Small intestine (tissue), 16 donors: ENCODE measurements around the gene GBX1. TPM values are rescaled to one million over a fixed set of nuclear protein-coding genes. Genes with fewer than 3 reads are reported as not detected.
A peak's percentile ranks its signal among the peaks of the same experiment; 100 is the strongest.

Source experiments
- DNase-seq, 2 donors: peaks; one replicate each; pipeline versions ENCODE4 v3.0.0 to v3.0.0-alpha.2; 2013
- FAIRE-seq: peaks from 2 replicates; lab custom pipeline; 2012; peaks lifted over from hg19 to GRCh38; lab: Jason Lieb, UNC
- H3K27ac ChIP-seq, 3 donors: one replicate each; pipeline ENCODE4 v1.5.1; 2013; ENCODE audit warnings: low read length in 2 of 3, mild to moderate bottlenecking in 2 of 3, control low read depth in 1 of 3, inconsistent platforms in 1 of 3, low read depth in 1 of 3, moderate library complexity in 1 of 3
- H3K27me3 ChIP-seq, 3 donors: one replicate each; pipeline ENCODE4 v1.6.1; 2013; ENCODE audit warnings: low read length in 3 of 3, inconsistent platforms in 1 of 3; ENCODE audit not compliant: control insufficient read depth in 3 of 3, insufficient read depth in 3 of 3
- H3K36me3 ChIP-seq, 3 donors: one replicate each; pipeline ENCODE4 v1.6.1; 2013; ENCODE audit warnings: low read length in 3 of 3, inconsistent platforms in 1 of 3, low read depth in 1 of 3, mild to moderate bottlenecking in 1 of 3, moderate library complexity in 1 of 3; ENCODE audit not compliant: control insufficient read depth in 3 of 3, insufficient read depth in 2 of 3
- H3K4me1 ChIP-seq, 3 donors: one replicate each; pipeline ENCODE4 v1.6.1; 2013; ENCODE audit warnings: low read length in 2 of 3, inconsistent platforms in 1 of 3, low read depth in 1 of 3, mild to moderate bottlenecking in 1 of 3, moderate library complexity in 1 of 3; ENCODE audit not compliant: control insufficient read depth in 3 of 3, insufficient read depth in 2 of 3
- H3K4me3 ChIP-seq, 3 donors: one replicate each; pipeline ENCODE4 v1.5.1; 2013; ENCODE audit warnings: low read length in 3 of 3, control low read depth in 1 of 3, inconsistent platforms in 1 of 3, low read depth in 1 of 3, mild to moderate bottlenecking in 1 of 3, moderate library complexity in 1 of 3
- H3K9me3 ChIP-seq, 2 donors: one replicate each; pipeline ENCODE4 v1.6.1; 2013; ENCODE audit warnings: low read depth in 1 of 2, low read length in 1 of 2; ENCODE audit not compliant: control insufficient read depth in 2 of 2, insufficient read depth in 1 of 2
- WGBS, 3 donors: extraction: QIAGEN DNeasy Blood & Tissue Kit; methylation state at CpG; one replicate each; pipeline ENCODE4 v1.1.7; 2013; 5-methylcytosine and 5-hydroxymethylcytosine counted together
- long read RNA-seq, 10 donors: transcript quantifications; one replicate each; lab custom pipeline, GENCODE V29; 2026
- polyA plus RNA-seq, 4 donors: library from polyadenylated mRNA; stranded (reverse) in 3 of 4; unstranded in 1 of 4; fragments of 200-250 nt in 3 of 4; fragments of 120-200 nt in 1 of 4; gene quantifications; one replicate each; pipeline versions ENCODE4 v1.2.1 to v1.2.3, GENCODE V29; 2013
- donor health status: healthy with polysubstance abuse.
- donor health status: control.
- donor health status: control.
- donor health status: Bipolar disorder and iron deficiency.
- donor health status: healthy.

The GBX1 gene
- polyA plus RNA-seq: under 1 TPM in 1 of 4 donors, not detected in 3; 0.06 TPM
- long read RNA-seq, donor 1: 0 reads
- long read RNA-seq, donor 2: 0 reads
- long read RNA-seq, donor 3, partial matches to known transcripts: 7 of 7 reads
- long read RNA-seq, donor 3, other reads (novel, unspliced or antisense): 0 of 7 reads
- long read RNA-seq, donor 4: 0 reads
- long read RNA-seq, donor 5: 0 reads
- long read RNA-seq, donor 6: 0 reads
- long read RNA-seq, donor 7: 0 reads
- long read RNA-seq, donor 8: 0 reads
- long read RNA-seq, donor 9: 0 reads
- long read RNA-seq, donor 10: 0 reads

GRCh38 chr7:151167197-151167961 is at the start of gene GBX1:
TSS of gene GBX1 (minus strand) at chr7:151167694. CDS start at chr7:151167548, 146 bp downstream.
- H3K4me3 ChIP-seq: peak within 1 kb of the TSS in 1 of 3 donors; percentile 53
- H3K27ac ChIP-seq: no peak within 1 kb of the TSS
- FAIRE-seq (no peak), DNase-seq (peak in 1 of 2 donors; percentile 46)
- H3K9me3 ChIP-seq: no peaks in the 10 kb centered on the region
- no peaks in the 10 kb centered on the region for H3K36me3 ChIP-seq
- H3K27me3 ChIP-seq: peaks cover 10 to 66% (median 25%) of the 10 kb centered on the region in 3 donors
- H3K4me1 ChIP-seq: peaks cover 0 to 4% (median 0%) of the 10 kb centered on the region in 3 donors
- 0 to 1% (median 1%) methylated on average over 54 to 101 of the region's 101 CpGs for WGBS, 3 donors

DNA sequence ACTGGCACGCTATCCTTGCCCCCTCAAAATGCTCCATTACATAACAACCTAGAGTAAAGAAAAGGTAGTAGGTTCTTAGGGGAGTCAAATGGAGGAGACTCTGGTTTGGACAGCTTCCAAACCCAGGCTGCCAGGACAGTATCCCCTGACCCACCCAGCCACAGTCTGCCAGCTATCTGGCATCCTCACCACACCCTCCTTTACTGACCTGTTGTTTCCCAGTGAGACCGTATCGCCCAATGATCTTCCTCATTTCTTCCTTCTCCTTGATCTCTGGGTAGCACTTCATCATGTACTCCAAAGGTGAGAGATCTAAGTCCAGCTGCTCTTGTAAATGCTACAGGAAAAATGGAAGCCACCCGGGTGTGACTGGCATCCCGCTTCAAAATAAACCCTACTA is 47.9 kb upstream of the GBX1 start:
- no peak overlapping the region for H3K27ac ChIP-seq
- H3K4me3 ChIP-seq: no peak overlapping the region
- 48 to 77% (median 71%) methylated on average over 5 of the region's 5 CpGs for WGBS, 3 donors
- FAIRE-seq: no peak
- H3K9me3 ChIP-seq: no peaks in the 10 kb centered on the region
- H3K27me3 ChIP-seq: no peaks in the 10 kb centered on the region
- peak in 1 of 2 donors; percentile 79 for DNase-seq
- H3K4me1 ChIP-seq: no peaks in the 10 kb centered on the region
- H3K36me3 ChIP-seq: peaks cover 18 to 70% (median 23%) of the 10 kb centered on the region in 3 donors

- Histone ChIP-seq H3K27ac (no peak overlapping the region), H3K36me3 (peaks cover 13 to 58% (median 20%) of the 10 kb centered on the region in 3 donors), H3K9me3 (no peaks in the 10 kb centered on the region), H3K4me1 (no peaks in the 10 kb centered on the region), H3K4me3 (no peak overlapping the region), H3K27me3 (no peaks in the 10 kb centered on the region)
- WGBS, 3 donors: 83 to 89% (median 87%) methylated on average over 3 of the region's 3 CpGs
- no peak for FAIRE-seq
- no peak for DNase-seq
Measured at GRCh38 chr7:151213826-151214225, 46.3 kb upstream of the GBX1 start.

- H3K27ac ChIP-seq: no peak overlapping the region
- H3K4me1 ChIP-seq: no peaks in the 10 kb centered on the region
- peaks cover 6 to 46% (median 12%) of the 10 kb centered on the region in 3 donors for H3K36me3 ChIP-seq
- DNase-seq (no peak), FAIRE-seq (no peak)
- H3K4me3 ChIP-seq: no peak overlapping the region
- H3K9me3 ChIP-seq: no peaks in the 10 kb centered on the region
- H3K27me3 ChIP-seq: no peaks in the 10 kb centered on the region
- 72 to 91% (median 85%) methylated on average over 5 of the region's 5 CpGs for WGBS, 3 donors
Measured at GRCh38 chr7:151212626-151213025, 45.1 kb upstream of the GBX1 start.

DNA sequence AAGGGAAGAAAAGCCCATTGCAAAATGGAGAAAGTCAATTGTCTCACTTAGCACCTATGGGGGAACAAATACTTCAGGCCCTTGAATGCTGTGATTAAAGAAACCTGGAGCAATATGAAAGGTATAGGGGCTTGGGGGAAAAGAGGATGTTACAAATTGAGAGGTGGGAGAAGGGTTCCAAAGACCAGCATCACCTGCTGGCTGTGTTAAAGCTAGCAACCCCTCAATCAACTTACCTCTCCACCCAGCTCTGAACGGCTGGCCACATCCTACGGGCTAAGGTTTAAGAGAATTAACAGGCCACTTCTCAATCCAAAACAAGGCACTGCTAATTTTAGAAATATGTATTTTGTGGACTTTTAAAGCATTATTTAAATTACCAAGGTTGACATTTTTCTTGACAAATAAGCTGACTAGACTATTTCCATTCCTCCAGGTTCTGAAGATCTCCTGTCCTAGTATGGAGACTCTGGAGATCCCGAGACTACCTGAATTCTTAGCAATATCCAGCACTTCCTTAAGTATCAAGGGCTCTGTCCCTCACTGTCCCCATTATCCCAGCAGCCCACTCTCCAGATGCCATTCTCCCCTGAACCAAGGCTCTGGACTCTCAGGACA is 43.8 kb upstream of the GBX1 start:
- no peak overlapping the region for H3K4me3 ChIP-seq
- 74 to 84% (median 80%) methylated on average over 3 of the region's 3 CpGs for WGBS, 3 donors
- H3K4me1 ChIP-seq: no peaks in the 10 kb centered on the region
- FAIRE-seq (no peak), DNase-seq (no peak)
- H3K36me3 ChIP-seq: peaks cover 5 to 37% (median 8%) of the 10 kb centered on the region in 3 donors
- no peak overlapping the region for H3K27ac ChIP-seq
- H3K27me3 ChIP-seq: peaks cover 0 to 1% (median 0%) of the 10 kb centered on the region in 3 donors
- no peaks in the 10 kb centered on the region for H3K9me3 ChIP-seq

- H3K4me1 ChIP-seq: no peaks in the 10 kb centered on the region
- peaks cover 5 to 31% (median 8%) of the 10 kb centered on the region in 3 donors for H3K36me3 ChIP-seq
- 82 to 85% (median 82%) methylated on average over 16 to 17 of the region's 17 CpGs for WGBS, 3 donors
- no peaks in the 10 kb centered on the region for H3K9me3 ChIP-seq
- DNase-seq: no peak
- no peak within 1 kb of the TSS for H3K27ac ChIP-seq
- H3K27me3 ChIP-seq: peaks cover 0 to 10% (median 0%) of the 10 kb centered on the region in 3 donors
- FAIRE-seq: no peak
- H3K4me3 ChIP-seq: no peak within 1 kb of the TSS
Measured at GRCh38 chr7:151210087-151210854, 42.8 kb upstream of the GBX1 start, which contains the start of gene H2BK1. TSS of gene H2BK1 (minus strand) at chr7:151210488. CDS start at chr7:151210318, 170 bp downstream.

- FAIRE-seq (no peak), DNase-seq (no peak)
- 60 to 80% (median 75%) methylated on average over 6 of the region's 6 CpGs for WGBS, 3 donors
Measured at GRCh38 chr7:151209588-151209987, 42.1 kb upstream of the GBX1 start.

More at GRCh38 chr7:151209588-151209987, 42.1 kb upstream of the GBX1 start:
- Histone ChIP-seq H3K27me3 (peaks cover 0 to 17% (median 0%) of the 10 kb centered on the region in 3 donors), H3K4me1 (no peaks in the 10 kb centered on the region), H3K4me3 (no peak overlapping the region), H3K36me3 (peaks cover 4 to 25% (median 5%) of the 10 kb centered on the region in 3 donors), H3K27ac (no peak overlapping the region), H3K9me3 (no peaks in the 10 kb centered on the region)
